ENCODE results near the gene NUMB.
"Not testable (repeated sequence)": the region's sequence is repeated elsewhere in the genome, so short reads cannot be mapped to it uniquely, and the experiment has no call there.

Gene NUMB

GRCh38 chr14:73422515-73422914, 35.8 kb downstream of the NUMB start:
- no peak for DNase-seq (ENCODE audit: low spot score)

GRCh38 chr14:73418227-73418626, 40.1 kb downstream of the NUMB start:
- DNase-seq (ENCODE audit: low spot score), result no peak

- DNase-seq (ENCODE audit: low spot score), result not testable (repeated sequence)
Observed at GRCh38 chr14:73406248-73406647, 52.1 kb downstream of the NUMB start.

GRCh38 chr14:73403181-73403752, 55.1 kb downstream of the NUMB start:
- no peak for DNase-seq (ENCODE audit: low spot score)

GRCh38 chr14:73402579-73402978, 55.8 kb downstream of the NUMB start:
- DNase-seq (ENCODE audit: low spot score), result no peak

- DNase-seq (ENCODE audit: low spot score), result no peak
Observed at GRCh38 chr14:73397810-73398209, 60.5 kb downstream of the NUMB start.

GRCh38 chr14:73394317-73394716, 64.0 kb downstream of the NUMB start:
- no peak for DNase-seq (ENCODE audit: low spot score)

- no peak for DNase-seq (ENCODE audit: low spot score)
Observed at GRCh38 chr14:73393375-73393774, 65.0 kb downstream of the NUMB start.

GRCh38 chr14:73392329-73393257, 65.8 kb downstream of the NUMB start:
- no peak for DNase-seq (ENCODE audit: low spot score)

- not testable (repeated sequence) for DNase-seq (ENCODE audit: low spot score)
Observed at GRCh38 chr14:73387860-73388259, 70.5 kb downstream of the NUMB start.

- no peak for DNase-seq (ENCODE audit: low spot score)
Observed at GRCh38 chr14:73386342-73386741, 72.0 kb downstream of the NUMB start.

- DNase-seq (ENCODE audit: low spot score), result not testable (repeated sequence)
Observed at GRCh38 chr14:73385021-73385420, 73.3 kb downstream of the NUMB start.

GRCh38 chr14:73383356-73383755, 75.0 kb downstream of the NUMB start:
- no peak for DNase-seq (ENCODE audit: low spot score)

- DNase-seq (ENCODE audit: low spot score), result no peak
Observed at GRCh38 chr14:73381380-73382013, 76.8 kb downstream of the NUMB start.

GRCh38 chr14:73376585-73376984, 81.8 kb downstream of the NUMB start:
- DNase-seq (ENCODE audit: low spot score), result no peak

- DNase-seq (ENCODE audit: low spot score), result no peak
Observed at GRCh38 chr14:73375861-73376260, 82.5 kb downstream of the NUMB start.

GRCh38 chr14:73374218-73374617, 84.1 kb downstream of the NUMB start:
- DNase-seq (ENCODE audit: low spot score), result no peak

- no peak for DNase-seq (ENCODE audit: low spot score)
Observed at GRCh38 chr14:73372529-73372928, 85.8 kb downstream of the NUMB start.

GRCh38 chr14:73370561-73370960, 87.8 kb downstream of the NUMB start:
- DNase-seq (ENCODE audit: low spot score), result no peak

GRCh38 chr14:73369428-73369827, 88.9 kb downstream of the NUMB start:
- DNase-seq (ENCODE audit: low spot score), result no peak

- no peak for DNase-seq (ENCODE audit: low spot score)
Observed at GRCh38 chr14:73368616-73369015, 89.7 kb downstream of the NUMB start.

- DNase-seq (ENCODE audit: low spot score), result no peak
Observed at GRCh38 chr14:73365727-73366126, 92.6 kb downstream of the NUMB start.

- DNase-seq (ENCODE audit: low spot score), result no peak
Observed at GRCh38 chr14:73364559-73364958, 93.8 kb downstream of the NUMB start.

Measured in COLO829 (cell line).